Stimulated activated effector memory CD8-positive, alpha-beta T cell treated with anti-CD3 and anti-CD28 coated beads, Interleukin-12 subunit alpha, Interleukin-12 subunit beta, amount 100 ng/mL, for 72 hours (primary cell): ENCODE results near the gene OR52N4.
"Not testable (repeated sequence)": the region's sequence is repeated elsewhere in the genome, so short reads cannot be mapped to it uniquely, and the experiment has no call there.

Experiments used
- ATAC-seq: fragments of 150-1000 bp; cut with Tn5 transposase; 2 replicates; pipeline ENCODE4 v1.10.0; 2021
- DNase-seq, 2 donors: peaks; one replicate each; pipeline ENCODE4 v3.0.0; 2021 to 2022; ENCODE audit warnings: low spot score in 2 of 2
- H3K27ac Mint-ChIP-seq: one replicate; pipeline ENCODE4 v1.8.0; 2022; ENCODE audit warnings: mild to moderate bottlenecking, mixed read lengths
- H3K36me3 Mint-ChIP-seq: one replicate; pipeline ENCODE4 v1.8.0; 2022; ENCODE audit warnings: mild to moderate bottlenecking, mixed read lengths
- H3K4me1 Mint-ChIP-seq: one replicate; pipeline ENCODE4 v1.8.0; 2022; ENCODE audit warnings: mixed read lengths
- H3K4me3 Mint-ChIP-seq: one replicate; pipeline ENCODE4 v1.8.0; 2022; ENCODE audit warnings: mild to moderate bottlenecking, mixed read lengths
- H3K9me3 Mint-ChIP-seq: one replicate; pipeline ENCODE4 v1.8.0; 2022; ENCODE audit warnings: mixed read lengths

The OR52N4 gene

GRCh38 chr11:5753943-5754342 lies at the start of gene OR52N4:
TSS of gene OR52N4 (plus strand) at chr11:5754243. CDS start at chr11:5754741, 498 bp downstream.
- Mint-ChIP-seq H3K36me3 (no peaks in the 10 kb centered on the region), H3K27ac (no peak within 1 kb of the TSS), H3K9me3 (no peaks in the 10 kb centered on the region), H3K4me3 (no peak within 1 kb of the TSS), H3K4me1 (no peaks in the 10 kb centered on the region)
- DNase-seq (no peak), ATAC-seq (no peak)

GRCh38 chr11:5705688-5706087 lies 48.4 kb upstream of the OR52N4 start:
- Mint-ChIP-seq H3K9me3 (no peaks in the 10 kb centered on the region), H3K36me3 (peaks cover 94% of the 10 kb centered on the region), H3K27ac (peak overlapping the region; percentile 54)

GRCh38 chr11:5712507-5712906 lies 41.5 kb upstream of the OR52N4 start:
- no peak overlapping the region for H3K27ac Mint-ChIP-seq
- H3K9me3 Mint-ChIP-seq, result no peaks in the 10 kb centered on the region
- peaks cover 8% of the 10 kb centered on the region for H3K4me1 Mint-ChIP-seq
- ATAC-seq, result no peak
- no peak overlapping the region for H3K4me3 Mint-ChIP-seq
- H3K36me3 Mint-ChIP-seq, result peaks cover 35% of the 10 kb centered on the region
- no peak for DNase-seq

More at GRCh38 chr11:5705688-5706087, 48.4 kb upstream of the OR52N4 start:
- ATAC-seq (peak; percentile 90), DNase-seq (no peak)
- peaks cover 33% of the 10 kb centered on the region for H3K4me1 Mint-ChIP-seq
- H3K4me3 Mint-ChIP-seq, result no peak overlapping the region

GRCh38 chr11:5713695-5714094 lies 40.3 kb upstream of the OR52N4 start:
- Mint-ChIP-seq H3K4me1 (no peaks in the 10 kb centered on the region), H3K27ac (peak overlapping the region; percentile 20), H3K36me3 (peaks cover 24% of the 10 kb centered on the region), H3K9me3 (peaks cover 2% of the 10 kb centered on the region), H3K4me3 (no peak overlapping the region)
- ATAC-seq (no peak), DNase-seq (no peak)

- not testable (repeated sequence) for ATAC-seq, H3K27ac Mint-ChIP-seq, DNase-seq, H3K9me3 Mint-ChIP-seq, H3K4me3 Mint-ChIP-seq, H3K4me1 Mint-ChIP-seq, H3K36me3 Mint-ChIP-seq
Observed at GRCh38 chr11:5716518-5716917, 37.5 kb upstream of the OR52N4 start.

- H3K4me1 Mint-ChIP-seq, result peaks cover 9% of the 10 kb centered on the region
- peaks cover 9% of the 10 kb centered on the region for H3K9me3 Mint-ChIP-seq
- H3K27ac Mint-ChIP-seq, result no peak overlapping the region
- H3K4me3 Mint-ChIP-seq, result no peak overlapping the region
- no peaks in the 10 kb centered on the region for H3K36me3 Mint-ChIP-seq
- DNase-seq (no peak), ATAC-seq (peak; percentile 65)
Observed at GRCh38 chr11:5719703-5720495, 34.1 kb upstream of the OR52N4 start.

GRCh38 chr11:5722622-5723021 lies 31.4 kb upstream of the OR52N4 start:
- Mint-ChIP-seq H3K4me3 (no peak overlapping the region), H3K36me3 (no peaks in the 10 kb centered on the region), H3K9me3 (peaks cover 9% of the 10 kb centered on the region), H3K4me1 (peaks cover 9% of the 10 kb centered on the region), H3K27ac (no peak overlapping the region)
- DNase-seq (no peak), ATAC-seq (no peak)

GRCh38 chr11:5726351-5726750 lies 27.7 kb upstream of the OR52N4 start:
- DNase-seq, result no peak
- Mint-ChIP-seq H3K9me3 (no peaks in the 10 kb centered on the region), H3K4me3 (no peak overlapping the region)

GRCh38 chr11:5727691-5728090 lies 26.4 kb upstream of the OR52N4 start:
- H3K4me1 Mint-ChIP-seq, result no peaks in the 10 kb centered on the region
- no peak overlapping the region for H3K4me3 Mint-ChIP-seq
- no peaks in the 10 kb centered on the region for H3K9me3 Mint-ChIP-seq
- H3K27ac Mint-ChIP-seq, result no peak overlapping the region
- ATAC-seq (no peak), DNase-seq (no peak)
- no peaks in the 10 kb centered on the region for H3K36me3 Mint-ChIP-seq

More at GRCh38 chr11:5726351-5726750, 27.7 kb upstream of the OR52N4 start:
- H3K4me1 Mint-ChIP-seq, result no peaks in the 10 kb centered on the region
- H3K36me3 Mint-ChIP-seq, result no peaks in the 10 kb centered on the region
- ATAC-seq, result no peak
- no peak overlapping the region for H3K27ac Mint-ChIP-seq

- H3K27ac Mint-ChIP-seq, result no peak within 1 kb of the TSS
- H3K9me3 Mint-ChIP-seq, result peaks cover 7% of the 10 kb centered on the region
- no peak within 1 kb of the TSS for H3K4me3 Mint-ChIP-seq
- no peak for DNase-seq
- no peaks in the 10 kb centered on the region for H3K36me3 Mint-ChIP-seq
- ATAC-seq, result no peak
- H3K4me1 Mint-ChIP-seq, result no peaks in the 10 kb centered on the region
Observed at GRCh38 chr11:5736396-5736795, 17.6 kb upstream of the OR52N4 start, which contains the start of gene OR56B1. TSS of gene OR56B1 (plus strand) at chr11:5736448. CDS start at chr11:5736517, 69 bp downstream.

- Mint-ChIP-seq H3K4me1 (no peaks in the 10 kb centered on the region), H3K36me3 (no peaks in the 10 kb centered on the region), H3K27ac (no peak overlapping the region), H3K4me3 (no peak overlapping the region), H3K9me3 (peaks cover 13% of the 10 kb centered on the region)
- DNase-seq (no peak), ATAC-seq (no peak)
Observed at GRCh38 chr11:5737091-5737490, 17.0 kb upstream of the OR52N4 start.

- Mint-ChIP-seq H3K4me3 (no peak overlapping the region), H3K9me3 (peaks cover 13% of the 10 kb centered on the region), H3K36me3 (no peaks in the 10 kb centered on the region), H3K4me1 (no peaks in the 10 kb centered on the region), H3K27ac (no peak overlapping the region)
- no peak for DNase-seq
- ATAC-seq, result no peak
Observed at GRCh38 chr11:5737670-5738392, 16.2 kb upstream of the OR52N4 start.

- Mint-ChIP-seq H3K4me3 (no peak overlapping the region), H3K36me3 (no peaks in the 10 kb centered on the region), H3K27ac (no peak overlapping the region), H3K9me3 (peaks cover 13% of the 10 kb centered on the region), H3K4me1 (no peaks in the 10 kb centered on the region)
- DNase-seq (no peak), ATAC-seq (no peak)
Observed at GRCh38 chr11:5738431-5738830, 15.6 kb upstream of the OR52N4 start.

- H3K36me3 Mint-ChIP-seq, result no peaks in the 10 kb centered on the region
- ATAC-seq (no peak), DNase-seq (no peak)
- H3K27ac Mint-ChIP-seq, result no peak overlapping the region
- no peaks in the 10 kb centered on the region for H3K4me1 Mint-ChIP-seq
- H3K4me3 Mint-ChIP-seq, result no peak overlapping the region
- peaks cover 4% of the 10 kb centered on the region for H3K9me3 Mint-ChIP-seq
Observed at GRCh38 chr11:5746614-5747013, 7.4 kb upstream of the OR52N4 start.

- Mint-ChIP-seq H3K4me3 (no peak overlapping the region), H3K27ac (no peak overlapping the region), H3K4me1 (no peaks in the 10 kb centered on the region), H3K36me3 (no peaks in the 10 kb centered on the region), H3K9me3 (no peaks in the 10 kb centered on the region)
- no peak for ATAC-seq
- DNase-seq, result no peak
Observed at GRCh38 chr11:5749836-5750235, 4.2 kb upstream of the OR52N4 start.

- Mint-ChIP-seq H3K9me3 (no peaks in the 10 kb centered on the region), H3K4me1 (no peaks in the 10 kb centered on the region), H3K36me3 (no peaks in the 10 kb centered on the region), H3K4me3 (no peak overlapping the region), H3K27ac (no peak overlapping the region)
- ATAC-seq (no peak), DNase-seq (no peak)
Observed at GRCh38 chr11:5767056-5767455, 13.0 kb downstream of the OR52N4 start.
